Activated T-cell treated with anti-CD3 and anti-CD28 coated beads, Interleukin-2, amount 50 U/mL, for 24 hours (primary cell): ENCODE measurements around the gene KRT37.
"Not testable (repeated sequence)": the region's sequence is repeated elsewhere in the genome, so short reads cannot be mapped to it uniquely, and the experiment has no call there.

Source experiments
- DNase-seq: peaks from one replicate; pipeline ENCODE4 v3.0.0-alpha.2; 2020
- H3K27ac Mint-ChIP-seq: 2 replicates; pipeline ENCODE4 v1.8.0; 2020; ENCODE audit warnings: mild to moderate bottlenecking, mixed read lengths
- H3K27me3 Mint-ChIP-seq: 2 replicates; pipeline ENCODE4 v1.8.0; 2020; ENCODE audit warnings: mixed read lengths
- H3K36me3 Mint-ChIP-seq: 2 replicates; pipeline ENCODE4 v1.8.0; 2020; ENCODE audit warnings: low read depth, mixed read lengths
- H3K4me1 Mint-ChIP-seq: 2 replicates; pipeline ENCODE4 v1.8.0; 2020; ENCODE audit warnings: low read depth, mixed read lengths
- H3K4me3 Mint-ChIP-seq: 2 replicates; pipeline ENCODE4 v1.8.0; 2020; ENCODE audit warnings: mild to moderate bottlenecking, moderate library complexity, mixed read lengths
- H3K9me3 Mint-ChIP-seq: 2 replicates; pipeline ENCODE4 v1.8.0; 2020; ENCODE audit warnings: mixed read lengths

KRT37 gene

DNA sequence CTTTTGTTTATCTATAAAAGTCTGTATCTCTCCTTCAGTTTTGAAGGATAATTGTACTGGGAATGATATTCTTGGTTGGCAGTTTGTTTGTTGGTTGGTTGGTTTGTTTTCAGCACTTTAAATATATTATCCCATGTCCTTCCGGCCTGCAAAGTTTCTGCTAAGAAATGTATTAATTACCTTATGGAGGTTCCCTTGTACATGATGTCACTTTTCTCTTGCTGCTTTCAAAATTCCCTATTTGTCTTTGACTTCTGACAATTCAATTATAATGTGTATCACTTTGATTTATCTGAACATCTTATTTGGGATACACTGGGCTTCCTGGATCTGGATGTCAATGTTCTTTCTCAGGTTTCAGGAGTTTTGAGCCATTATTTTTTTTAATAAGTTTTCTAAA is 38.2 kb downstream of the KRT37 start:
- H3K27ac Mint-ChIP-seq, result no peak overlapping the region
- H3K9me3 Mint-ChIP-seq, result peaks cover 12% of the 10 kb centered on the region
- no peaks in the 10 kb centered on the region for H3K36me3 Mint-ChIP-seq
- H3K27me3 Mint-ChIP-seq, result peaks cover 1% of the 10 kb centered on the region
- DNase-seq, result no peak
- H3K4me3 Mint-ChIP-seq, result no peak overlapping the region
- no peaks in the 10 kb centered on the region for H3K4me1 Mint-ChIP-seq

- no peak for DNase-seq
- no peak overlapping the region for H3K4me3 Mint-ChIP-seq
- H3K4me1 Mint-ChIP-seq, result peaks cover under 1% of the 10 kb centered on the region
- H3K9me3 Mint-ChIP-seq, result peaks cover 12% of the 10 kb centered on the region
- no peaks in the 10 kb centered on the region for H3K36me3 Mint-ChIP-seq
- no peaks in the 10 kb centered on the region for H3K27me3 Mint-ChIP-seq
- no peak overlapping the region for H3K27ac Mint-ChIP-seq
Measured at GRCh38 chr17:41383690-41384089, 40.7 kb downstream of the KRT37 start.

DNA sequence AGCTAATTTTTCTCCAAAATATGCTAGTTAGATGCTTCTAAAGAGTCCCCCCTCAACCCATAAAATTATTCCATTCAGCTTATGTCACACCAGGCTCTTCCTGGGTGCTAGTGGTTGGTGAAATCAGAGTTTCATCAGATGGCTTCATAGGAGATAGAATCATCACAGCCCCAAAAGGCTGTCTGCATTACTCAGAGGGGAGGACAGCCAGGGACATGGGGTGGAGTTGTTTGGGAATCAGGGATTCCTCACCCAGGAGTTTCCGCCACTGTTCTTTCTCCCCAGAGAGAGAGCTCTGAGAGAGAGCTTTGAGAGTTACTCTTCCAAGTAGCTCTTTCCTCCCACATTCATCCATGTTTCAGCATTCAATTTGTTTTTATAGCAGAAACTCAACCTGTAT is 42.0 kb downstream of the KRT37 start:
- DNase-seq, result no peak
- H3K4me1 Mint-ChIP-seq, result peaks cover 11% of the 10 kb centered on the region
- H3K36me3 Mint-ChIP-seq, result no peaks in the 10 kb centered on the region
- peaks cover 10% of the 10 kb centered on the region for H3K9me3 Mint-ChIP-seq
- H3K4me3 Mint-ChIP-seq, result no peak overlapping the region
- H3K27ac Mint-ChIP-seq, result no peak overlapping the region
- no peaks in the 10 kb centered on the region for H3K27me3 Mint-ChIP-seq

DNA sequence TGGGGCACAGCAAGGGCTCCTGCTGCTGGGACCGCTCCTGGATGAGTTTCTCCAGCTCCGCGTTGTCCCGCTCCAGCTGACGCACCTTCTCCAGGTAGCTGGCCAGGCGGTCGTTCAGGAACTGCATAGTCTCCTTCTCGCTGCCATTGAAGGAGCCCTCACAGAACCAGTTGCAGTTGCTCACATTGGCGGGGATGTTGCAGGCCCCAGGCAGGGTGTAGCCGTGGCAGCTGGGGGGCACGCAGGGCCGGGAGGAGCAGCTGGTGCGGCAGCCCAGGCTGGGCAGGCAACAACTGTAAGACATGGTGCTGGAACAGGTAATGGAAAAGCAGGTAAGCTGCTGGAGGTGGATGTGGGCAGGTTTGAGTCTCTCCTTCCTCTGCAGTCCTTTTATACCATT is 42.4 kb downstream of the KRT37 start, which contains the start of gene KRT34:
KRT34 (minus strand) TSS at position 364 of the 400 bp plus-strand sequence; CDS start at position 304, 60 bp downstream.
- not testable (repeated sequence) for H3K4me3 Mint-ChIP-seq

GRCh38 chr17:41380091-41380490 is 44.3 kb downstream of the KRT37 start:
- not testable (repeated sequence) for H3K27ac Mint-ChIP-seq, H3K9me3 Mint-ChIP-seq, H3K4me3 Mint-ChIP-seq, H3K27me3 Mint-ChIP-seq, DNase-seq, H3K36me3 Mint-ChIP-seq
- peaks cover 11% of the 10 kb centered on the region for H3K4me1 Mint-ChIP-seq

More for the DNA sequence above, 42.4 kb downstream of the KRT37 start, which contains the start of gene KRT34:
- peaks cover 11% of the 10 kb centered on the region for H3K4me1 Mint-ChIP-seq
- not testable (repeated sequence) for DNase-seq, H3K36me3 Mint-ChIP-seq, H3K27me3 Mint-ChIP-seq, H3K9me3 Mint-ChIP-seq, H3K27ac Mint-ChIP-seq

DNA sequence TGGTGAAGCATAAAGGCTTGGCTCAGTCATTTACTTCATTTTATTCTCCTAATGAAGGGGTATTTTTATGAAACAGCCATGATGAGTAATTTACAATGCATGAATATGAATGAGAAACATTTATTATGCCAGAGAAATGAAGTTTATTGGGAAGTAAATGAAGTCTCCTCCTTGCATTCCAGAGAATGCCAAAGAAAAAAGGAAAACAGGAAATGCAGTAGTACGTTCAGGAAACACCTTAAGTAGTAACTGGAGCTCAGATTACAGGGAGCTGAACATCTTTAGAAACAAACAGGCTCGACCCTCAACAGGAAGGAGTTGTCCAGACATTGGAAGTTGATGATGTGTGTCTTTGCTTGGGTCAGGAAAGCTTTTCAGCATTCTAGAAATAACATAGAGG is 46.8 kb downstream of the KRT37 start:
- H3K27ac Mint-ChIP-seq, result no peak overlapping the region
- no peak for DNase-seq
- H3K9me3 Mint-ChIP-seq, result peaks cover 6% of the 10 kb centered on the region
- no peaks in the 10 kb centered on the region for H3K27me3 Mint-ChIP-seq
- no peaks in the 10 kb centered on the region for H3K36me3 Mint-ChIP-seq
- H3K4me3 Mint-ChIP-seq, result no peak overlapping the region
- H3K4me1 Mint-ChIP-seq, result peaks cover 11% of the 10 kb centered on the region
